ENCODE measurements around the gene PCDHGC4. TPM values are rescaled to one million over a fixed set of nuclear protein-coding genes. Genes with fewer than 3 reads are reported as not detected.

PCDHGC4 gene
- total RNA-seq, 1 donor from 2014 or later: 2.5 TPM

- no peak for DNase-seq (ENCODE audit: extremely low read depth, low read depth, low spot score)
Observed at GRCh38 chr5:141527426-141527825, 42.6 kb downstream of the PCDHGC4 start.

- no peak for DNase-seq (ENCODE audit: extremely low read depth, low read depth, low spot score)
Observed at GRCh38 chr5:141528291-141528984, 43.6 kb downstream of the PCDHGC4 start.

- no peak for DNase-seq (ENCODE audit: extremely low read depth, low read depth, low spot score)
Observed at GRCh38 chr5:141529002-141529401, 44.2 kb downstream of the PCDHGC4 start.

GRCh38 chr5:141529873-141530272 is 45.0 kb downstream of the PCDHGC4 start:
- no peak for DNase-seq (ENCODE audit: extremely low read depth, low read depth, low spot score)

GRCh38 chr5:141532726-141533125 is 47.9 kb downstream of the PCDHGC4 start:
- DNase-seq (ENCODE audit: extremely low read depth, low read depth, low spot score): no peak

GRCh38 chr5:141533897-141534296 is 49.1 kb downstream of the PCDHGC4 start:
- no peak for DNase-seq (ENCODE audit: extremely low read depth, low read depth, low spot score)

GRCh38 chr5:141534492-141535213 is 49.8 kb downstream of the PCDHGC4 start:
- no peak for DNase-seq (ENCODE audit: extremely low read depth, low read depth, low spot score)

Other genes with a start within 250 kb of the PCDHGC4 start
- 0.97 and 1.7 TPM in 2 replicates for gene PCDHB15, start 239.6 kb upstream of the PCDHGC4 start, total RNA-seq
- 0.76 TPM in 1 of 2 replicates, not detected in the other for gene SLC25A2, start 181.0 kb upstream of the PCDHGC4 start, total RNA-seq
- 51.0 and 52.6 TPM in 2 replicates for gene TAF7, start 164.2 kb upstream of the PCDHGC4 start, total RNA-seq
- gene PCDHGA1, start 154.5 kb upstream of the PCDHGC4 start, total RNA-seq: 0.39 and 1.2 TPM in 2 replicates
- 2.6 and 4.1 TPM in 2 replicates for gene PCDHGA2, start 146.3 kb upstream of the PCDHGC4 start, total RNA-seq
- 1.6 and 4.0 TPM in 2 replicates for gene PCDHGA3, start 141.2 kb upstream of the PCDHGC4 start, total RNA-seq
- gene PCDHGB1, start 134.9 kb upstream of the PCDHGC4 start, total RNA-seq: 0.82 and 2.3 TPM in 2 replicates
- gene PCDHGA4, start 130.0 kb upstream of the PCDHGC4 start, total RNA-seq: 5.7 and 9.2 TPM in 2 replicates
- gene PCDHGB2, start 125.0 kb upstream of the PCDHGC4 start, total RNA-seq: 3.8 and 4.7 TPM in 2 replicates
- gene PCDHGA5, start 120.9 kb upstream of the PCDHGC4 start, total RNA-seq: 0.82 and 2.1 TPM in 2 replicates
- gene PCDHGB3, start 114.8 kb upstream of the PCDHGC4 start, total RNA-seq: 2.6 and 5.5 TPM in 2 replicates
- gene PCDHGA6, start 111.1 kb upstream of the PCDHGC4 start, total RNA-seq: 4.5 and 6.6 TPM in 2 replicates
- 3.6 and 5.3 TPM in 2 replicates for gene PCDHGA7, start 102.3 kb upstream of the PCDHGC4 start, total RNA-seq
- gene PCDHGB4, start 97.3 kb upstream of the PCDHGC4 start, total RNA-seq: 11.1 and 19.5 TPM in 2 replicates
- 0.92 and 2.3 TPM in 2 replicates for gene PCDHGA8, start 92.4 kb upstream of the PCDHGC4 start, total RNA-seq
- gene PCDHGB5, start 87.1 kb upstream of the PCDHGC4 start, total RNA-seq: 17.5 and 27.2 TPM in 2 replicates
- gene PCDHGA9, start 82.3 kb upstream of the PCDHGC4 start, total RNA-seq: 3.3 and 4.5 TPM in 2 replicates
- gene PCDHGB6, start 77.0 kb upstream of the PCDHGC4 start, total RNA-seq: 1.8 and 6.2 TPM in 2 replicates
- 4.0 and 12.4 TPM in 2 replicates for gene PCDHGA10, start 72.0 kb upstream of the PCDHGC4 start, total RNA-seq
- gene PCDHGB7, start 67.4 kb upstream of the PCDHGC4 start, total RNA-seq: 14.1 and 23.4 TPM in 2 replicates
- 12.3 and 17.5 TPM in 2 replicates for gene PCDHGA11, start 64.0 kb upstream of the PCDHGC4 start, total RNA-seq
- 10.5 and 23.0 TPM in 2 replicates for gene PCDHGA12, start 54.5 kb upstream of the PCDHGC4 start, total RNA-seq
- gene PCDHGC3, start 9.1 kb upstream of the PCDHGC4 start, total RNA-seq: 24.3 and 43.0 TPM in 2 replicates
- gene PCDHGC5, start 4.1 kb downstream of the PCDHGC4 start, total RNA-seq: 0.24 and 2.5 TPM in 2 replicates
- gene DIAPH1, start 134.0 kb downstream of the PCDHGC4 start, total RNA-seq: 78.6 and 94.1 TPM in 2 replicates
- 30.9 and 43.3 TPM in 2 replicates for gene HDAC3, start 151.8 kb downstream of the PCDHGC4 start, total RNA-seq
- gene RELL2, start 152.0 kb downstream of the PCDHGC4 start, total RNA-seq: 8.5 and 12.2 TPM in 2 replicates
- 29.3 and 31.8 TPM in 2 replicates for gene FCHSD1, start 166.4 kb downstream of the PCDHGC4 start, total RNA-seq
- 43.5 and 69.0 TPM in 2 replicates for gene ARAP3, start 197.2 kb downstream of the PCDHGC4 start, total RNA-seq